ENCODE data around the gene FKBP15. TPM values are rescaled to one million over a fixed set of nuclear protein-coding genes. Genes with fewer than 3 reads are reported as not detected.
A peak's percentile ranks its signal among the peaks of the same experiment; 100 is the strongest.

Gene FKBP15
- total and polyA plus RNA-seq, 2 of the 13 experiments (the other 11 are each of a cell fraction or from before 2014, with no cell fraction given): 12.3 to 18.6 TPM

GRCh38 chr9:113150670-113151611 lies 70.1 kb downstream of the FKBP15 start, which contains the start of gene SLC31A2 (continued):
- TF ChIP-seq, protein P1, sequence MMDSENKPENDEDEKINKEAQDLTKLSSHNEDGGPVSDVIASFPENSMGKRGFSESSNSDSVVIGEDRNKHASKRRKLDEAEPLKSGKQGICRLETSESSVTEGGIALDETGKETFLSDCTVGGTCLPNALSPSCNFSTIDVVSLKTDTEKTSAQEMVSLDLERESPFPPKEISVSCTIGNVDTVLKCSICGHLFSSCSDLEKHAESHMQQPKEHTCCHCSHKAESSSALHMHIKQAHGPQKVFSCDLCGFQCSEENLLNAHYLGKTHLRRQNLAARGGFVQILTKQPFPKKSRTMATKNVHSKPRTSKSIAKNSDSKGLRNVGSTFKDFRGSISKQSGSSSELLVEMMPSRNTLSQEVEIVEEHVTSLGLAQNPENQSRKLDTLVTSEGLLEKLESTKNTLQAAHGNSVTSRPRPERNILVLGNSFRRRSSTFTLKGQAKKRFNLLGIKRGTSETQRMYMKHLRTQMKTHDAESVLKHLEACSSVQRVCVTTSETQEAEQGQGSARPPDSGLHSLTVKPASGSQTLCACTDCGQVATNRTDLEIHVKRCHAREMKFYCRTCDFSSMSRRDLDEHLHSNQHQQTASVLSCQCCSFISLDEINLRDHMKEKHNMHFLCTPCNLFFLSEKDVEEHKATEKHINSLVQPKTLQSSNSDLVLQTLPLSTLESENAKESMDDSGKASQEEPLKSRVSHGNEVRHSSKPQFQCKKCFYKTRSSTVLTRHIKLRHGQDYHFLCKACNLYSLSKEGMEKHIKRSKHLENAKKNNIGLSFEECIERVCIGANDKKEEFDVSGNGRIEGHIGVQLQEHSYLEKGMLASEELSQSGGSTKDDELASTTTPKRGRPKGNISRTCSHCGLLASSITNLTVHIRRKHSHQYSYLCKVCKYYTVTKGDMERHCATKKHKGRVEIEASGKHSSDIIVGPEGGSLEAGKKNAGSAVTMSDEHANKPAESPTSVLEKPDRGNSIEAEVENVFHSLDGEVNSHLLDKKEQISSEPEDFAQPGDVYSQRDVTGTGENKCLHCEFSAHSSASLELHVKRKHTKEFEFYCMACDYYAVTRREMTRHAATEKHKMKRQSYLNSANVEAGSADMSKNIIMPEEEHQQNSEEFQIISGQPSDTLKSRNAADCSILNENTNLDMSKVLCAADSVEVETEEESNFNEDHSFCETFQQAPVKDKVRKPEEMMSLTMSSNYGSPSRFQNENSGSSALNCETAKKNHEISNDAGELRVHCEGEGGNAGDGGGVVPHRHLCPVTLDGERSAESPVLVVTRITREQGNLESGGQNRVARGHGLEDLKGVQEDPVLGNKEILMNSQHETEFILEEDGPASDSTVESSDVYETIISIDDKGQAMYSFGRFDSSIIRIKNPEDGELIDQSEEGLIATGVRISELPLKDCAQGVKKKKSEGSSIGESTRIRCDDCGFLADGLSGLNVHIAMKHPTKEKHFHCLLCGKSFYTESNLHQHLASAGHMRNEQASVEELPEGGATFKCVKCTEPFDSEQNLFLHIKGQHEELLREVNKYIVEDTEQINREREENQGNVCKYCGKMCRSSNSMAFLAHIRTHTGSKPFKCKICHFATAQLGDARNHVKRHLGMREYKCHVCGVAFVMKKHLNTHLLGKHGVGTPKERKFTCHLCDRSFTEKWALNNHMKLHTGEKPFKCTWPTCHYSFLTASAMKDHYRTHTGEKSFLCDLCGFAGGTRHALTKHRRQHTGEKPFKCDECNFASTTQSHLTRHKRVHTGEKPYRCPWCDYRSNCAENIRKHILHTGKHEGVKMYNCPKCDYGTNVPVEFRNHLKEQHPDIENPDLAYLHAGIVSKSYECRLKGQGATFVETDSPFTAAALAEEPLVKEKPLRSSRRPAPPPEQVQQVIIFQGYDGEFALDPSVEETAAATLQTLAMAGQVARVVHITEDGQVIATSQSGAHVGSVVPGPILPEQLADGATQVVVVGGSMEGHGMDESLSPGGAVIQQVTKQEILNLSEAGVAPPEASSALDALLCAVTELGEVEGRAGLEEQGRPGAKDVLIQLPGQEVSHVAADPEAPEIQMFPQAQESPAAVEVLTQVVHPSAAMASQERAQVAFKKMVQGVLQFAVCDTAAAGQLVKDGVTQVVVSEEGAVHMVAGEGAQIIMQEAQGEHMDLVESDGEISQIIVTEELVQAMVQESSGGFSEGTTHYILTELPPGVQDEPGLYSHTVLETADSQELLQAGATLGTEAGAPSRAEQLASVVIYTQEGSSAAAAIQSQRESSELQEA (CRISPR knock-in tag; IDR thresholded peaks at IDR 0.05; ENCODE audit: not compliant biosample characterization): peak; percentile 38
- 0 out of 2 replicates have a peak, but pooled peaks have one; percentile 23 for TF ChIP-seq HIVEP1 (CRISPR knock-in tag; IDR thresholded peaks at IDR 0.05)
- TF ChIP-seq ZKSCAN5 (CRISPR knock-in tag; IDR thresholded peaks at IDR 0.05): no peak
- TF ChIP-seq, protein P2, sequence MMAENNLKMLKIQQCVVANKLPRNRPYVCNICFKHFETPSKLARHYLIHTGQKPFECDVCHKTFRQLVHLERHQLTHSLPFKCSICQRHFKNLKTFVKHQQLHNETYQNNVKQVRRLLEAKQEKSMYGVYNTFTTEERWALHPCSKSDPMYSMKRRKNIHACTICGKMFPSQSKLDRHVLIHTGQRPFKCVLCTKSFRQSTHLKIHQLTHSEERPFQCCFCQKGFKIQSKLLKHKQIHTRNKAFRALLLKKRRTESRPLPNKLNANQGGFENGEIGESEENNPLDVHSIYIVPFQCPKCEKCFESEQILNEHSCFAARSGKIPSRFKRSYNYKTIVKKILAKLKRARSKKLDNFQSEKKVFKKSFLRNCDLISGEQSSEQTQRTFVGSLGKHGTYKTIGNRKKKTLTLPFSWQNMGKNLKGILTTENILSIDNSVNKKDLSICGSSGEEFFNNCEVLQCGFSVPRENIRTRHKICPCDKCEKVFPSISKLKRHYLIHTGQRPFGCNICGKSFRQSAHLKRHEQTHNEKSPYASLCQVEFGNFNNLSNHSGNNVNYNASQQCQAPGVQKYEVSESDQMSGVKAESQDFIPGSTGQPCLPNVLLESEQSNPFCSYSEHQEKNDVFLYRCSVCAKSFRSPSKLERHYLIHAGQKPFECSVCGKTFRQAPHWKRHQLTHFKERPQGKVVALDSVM (CRISPR knock-in tag; IDR thresholded peaks at IDR 0.05): peak; percentile 48
- TF ChIP-seq ELF1 (CRISPR knock-in tag; IDR thresholded peaks at IDR 0.05): no peak
- TF ChIP-seq YEATS4 (CRISPR knock-in tag; IDR thresholded peaks at IDR 0.05; ENCODE audit: borderline replicate concordance): peak; percentile 43; the same call in 1 of the 2 replicates
- TF ChIP-seq, protein P3, sequence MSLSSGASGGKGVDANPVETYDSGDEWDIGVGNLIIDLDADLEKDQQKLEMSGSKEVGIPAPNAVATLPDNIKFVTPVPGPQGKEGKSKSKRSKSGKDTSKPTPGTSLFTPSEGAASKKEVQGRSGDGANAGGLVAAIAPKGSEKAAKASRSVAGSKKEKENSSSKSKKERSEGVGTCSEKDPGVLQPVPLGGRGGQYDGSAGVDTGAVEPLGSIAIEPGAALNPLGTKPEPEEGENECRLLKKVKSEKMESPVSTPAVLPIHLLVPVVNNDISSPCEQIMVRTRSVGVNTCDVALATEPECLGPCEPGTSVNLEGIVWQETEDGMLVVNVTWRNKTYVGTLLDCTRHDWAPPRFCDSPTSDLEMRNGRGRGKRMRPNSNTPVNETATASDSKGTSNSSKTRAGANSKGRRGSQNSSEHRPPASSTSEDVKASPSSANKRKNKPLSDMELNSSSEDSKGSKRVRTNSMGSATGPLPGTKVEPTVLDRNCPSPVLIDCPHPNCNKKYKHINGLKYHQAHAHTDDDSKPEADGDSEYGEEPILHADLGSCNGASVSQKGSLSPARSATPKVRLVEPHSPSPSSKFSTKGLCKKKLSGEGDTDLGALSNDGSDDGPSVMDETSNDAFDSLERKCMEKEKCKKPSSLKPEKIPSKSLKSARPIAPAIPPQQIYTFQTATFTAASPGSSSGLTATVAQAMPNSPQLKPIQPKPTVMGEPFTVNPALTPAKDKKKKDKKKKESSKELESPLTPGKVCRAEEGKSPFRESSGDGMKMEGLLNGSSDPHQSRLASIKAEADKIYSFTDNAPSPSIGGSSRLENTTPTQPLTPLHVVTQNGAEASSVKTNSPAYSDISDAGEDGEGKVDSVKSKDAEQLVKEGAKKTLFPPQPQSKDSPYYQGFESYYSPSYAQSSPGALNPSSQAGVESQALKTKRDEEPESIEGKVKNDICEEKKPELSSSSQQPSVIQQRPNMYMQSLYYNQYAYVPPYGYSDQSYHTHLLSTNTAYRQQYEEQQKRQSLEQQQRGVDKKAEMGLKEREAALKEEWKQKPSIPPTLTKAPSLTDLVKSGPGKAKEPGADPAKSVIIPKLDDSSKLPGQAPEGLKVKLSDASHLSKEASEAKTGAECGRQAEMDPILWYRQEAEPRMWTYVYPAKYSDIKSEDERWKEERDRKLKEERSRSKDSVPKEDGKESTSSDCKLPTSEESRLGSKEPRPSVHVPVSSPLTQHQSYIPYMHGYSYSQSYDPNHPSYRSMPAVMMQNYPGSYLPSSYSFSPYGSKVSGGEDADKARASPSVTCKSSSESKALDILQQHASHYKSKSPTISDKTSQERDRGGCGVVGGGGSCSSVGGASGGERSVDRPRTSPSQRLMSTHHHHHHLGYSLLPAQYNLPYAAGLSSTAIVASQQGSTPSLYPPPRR (CRISPR knock-in tag; IDR thresholded peaks at IDR 0.05; ENCODE audit: borderline replicate concordance): no peak
- no peak for TF ChIP-seq EHMT2 (IDR thresholded peaks at IDR 0.05; ENCODE audit: borderline replicate concordance, low read depth, low read length)
- TF ChIP-seq ZNF24 (IDR thresholded peaks at IDR 0.05): no peak
- peak; percentile 56; the same call in 1 of the 2 replicates for TF ChIP-seq NR2C2 (CRISPR knock-in tag; IDR thresholded peaks at IDR 0.05; ENCODE audit: borderline replicate concordance)
- no peak for TF ChIP-seq ZMAT3 (CRISPR knock-in tag; conservative IDR thresholded peaks at IDR 0.05)
- TF ChIP-seq KDM5A (IDR thresholded peaks at IDR 0.05; ENCODE audit: borderline replicate concordance, low read length): no peak

Data from HepG2 (cell line).